ENCODE results near the gene SENP3.
A peak's percentile ranks its signal among the peaks of the same experiment; 100 is the strongest.
"Not testable (repeated sequence)": the region's sequence is repeated elsewhere in the genome, so short reads cannot be mapped to it uniquely, and the experiment has no call there.

SENP3 gene

DNA sequence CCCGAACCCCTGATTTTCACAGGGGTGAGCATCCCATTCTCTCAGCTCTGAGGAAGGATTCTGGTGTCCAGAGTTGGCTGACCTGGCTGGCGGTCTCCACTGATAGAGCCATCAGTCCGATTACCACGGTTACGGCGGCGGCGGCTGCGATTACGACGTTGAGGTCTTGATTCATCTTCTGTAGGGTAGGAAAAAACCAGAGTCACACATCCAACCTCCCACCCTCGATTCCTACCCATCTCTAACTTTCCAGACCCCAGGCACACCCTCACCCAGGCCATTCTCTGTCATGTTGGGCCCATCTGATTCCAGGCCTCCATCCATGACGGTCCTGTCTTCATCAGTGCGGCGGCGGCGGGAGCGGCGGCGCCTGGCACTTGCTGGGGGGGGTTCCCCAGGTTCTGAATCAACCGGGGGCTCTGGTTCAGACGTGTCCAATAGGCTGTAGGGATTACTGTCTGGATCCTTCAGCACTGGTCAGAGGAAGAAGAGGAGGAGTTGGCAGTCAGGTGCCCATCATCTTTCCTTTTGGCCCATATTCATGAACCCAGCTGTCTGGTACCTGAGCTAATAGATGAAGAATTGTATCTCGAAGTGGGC is 30.8 kb downstream of the SENP3 start:
- DNase-seq (ENCODE audit: low read depth, low spot score) = no peak

DNA sequence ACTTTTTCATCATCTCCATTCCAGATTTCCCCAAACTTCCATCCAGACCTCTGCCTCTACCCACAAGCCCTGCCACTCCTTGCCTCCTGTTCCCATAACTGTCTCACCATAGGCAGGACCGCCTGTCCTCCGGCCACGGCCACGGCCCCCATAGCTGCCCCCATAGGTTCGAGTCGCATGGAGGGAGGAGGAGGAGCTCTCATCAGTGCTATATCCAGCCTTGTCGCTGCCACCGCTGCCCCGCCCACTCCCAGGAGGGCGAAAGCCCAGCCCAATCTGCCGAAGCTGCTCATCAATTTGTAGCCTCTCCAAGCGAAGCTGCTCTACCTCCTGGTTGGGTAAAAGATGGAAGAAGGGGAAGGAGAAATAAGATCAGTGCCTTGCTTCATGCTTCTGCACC is 31.6 kb downstream of the SENP3 start:
- DNase-seq (ENCODE audit: low read depth, low spot score) = no peak

DNA sequence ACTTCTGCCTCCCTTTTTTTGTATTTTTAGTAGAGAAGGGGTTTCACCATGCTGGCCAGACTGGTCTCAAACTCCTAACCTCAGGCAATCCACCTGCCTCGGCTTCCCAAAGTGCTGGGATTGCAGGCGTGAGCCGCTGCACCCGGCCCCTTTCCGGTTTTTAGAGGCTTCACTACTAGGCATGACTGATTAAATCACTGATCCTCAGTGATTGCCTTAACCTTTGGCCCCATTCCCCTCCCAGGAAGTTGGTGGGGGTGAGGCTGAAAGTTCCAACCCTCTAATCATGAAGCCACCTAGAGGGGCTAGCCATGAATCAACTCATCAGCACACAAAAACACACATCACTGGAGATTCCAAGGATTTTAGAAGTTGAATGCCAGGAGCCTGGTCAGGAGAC is 35.8 kb downstream of the SENP3 start:
- not testable (repeated sequence) for DNase-seq (ENCODE audit: low read depth, low spot score)

DNA sequence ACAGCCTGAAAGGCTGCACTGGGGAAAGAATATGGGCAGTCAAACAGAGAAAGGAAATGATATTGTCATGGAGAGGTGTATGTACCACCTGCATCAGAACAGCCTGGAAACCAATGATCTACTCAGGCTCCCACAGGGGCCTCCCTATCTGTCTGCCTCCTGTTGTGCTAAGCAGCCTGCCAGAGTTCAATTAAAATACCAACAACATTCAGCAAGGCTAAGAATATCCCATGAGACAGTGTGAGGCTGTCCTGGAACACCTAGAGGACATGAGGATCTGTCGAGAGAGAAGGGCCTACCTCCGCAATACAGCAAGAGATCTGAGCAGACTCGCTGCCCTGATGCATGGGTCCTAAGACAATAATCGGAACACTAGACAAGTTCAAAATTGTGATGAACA is 44.6 kb downstream of the SENP3 start:
- DNase-seq (ENCODE audit: low read depth, low spot score) = no peak

DNA sequence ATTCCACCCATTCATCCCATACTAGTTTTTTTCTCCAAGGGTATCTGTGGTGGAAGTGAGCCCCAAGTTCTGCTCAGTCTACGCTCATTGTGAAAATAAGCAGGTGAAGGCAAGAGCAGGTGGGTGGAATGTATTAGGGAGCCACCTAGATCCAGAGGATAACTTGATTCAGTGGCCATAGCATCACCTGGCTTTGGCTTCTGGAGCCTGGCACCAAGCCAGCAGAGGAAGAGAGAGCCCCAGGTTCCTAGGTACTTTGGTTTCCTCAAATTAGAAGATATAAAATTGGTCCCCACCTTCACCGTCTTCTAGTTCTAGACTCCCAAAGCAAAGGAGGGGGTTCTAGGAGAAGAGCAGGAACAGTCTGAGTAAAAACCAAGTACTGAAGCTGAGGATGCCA is 48.9 kb downstream of the SENP3 start:
- DNase-seq (ENCODE audit: low read depth, low spot score) = no peak

DNA sequence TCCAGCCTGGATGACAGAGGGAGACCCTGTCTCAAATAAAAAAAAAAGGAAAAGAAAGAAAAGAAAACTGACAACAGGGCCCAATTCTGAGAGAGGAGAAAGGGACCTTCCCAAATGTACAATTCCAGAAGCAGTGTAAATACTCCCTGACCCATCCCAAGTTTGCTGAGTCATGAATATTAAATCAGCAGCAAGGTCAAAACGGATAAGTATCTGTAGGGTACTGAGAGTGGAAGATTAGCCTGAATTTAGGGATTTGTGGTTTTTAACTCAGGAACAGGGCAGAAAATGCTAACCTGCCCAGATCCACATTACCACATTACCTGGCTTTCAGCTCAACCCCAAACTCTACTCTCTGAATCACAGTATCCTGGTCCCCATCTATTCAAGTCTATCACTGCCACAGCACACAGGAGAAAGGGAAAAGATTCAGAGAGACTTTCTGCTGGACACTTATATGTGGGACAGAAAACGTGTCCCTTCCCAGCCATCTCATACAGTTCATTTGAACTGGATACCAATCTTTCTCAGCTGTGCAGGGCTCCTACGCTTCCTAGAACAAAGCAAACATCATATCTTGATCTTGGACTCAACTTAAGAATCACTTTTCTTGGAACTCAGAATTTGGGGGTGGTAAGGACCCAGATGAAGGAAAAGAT is 50.0 kb downstream of the SENP3 start:
- DNase-seq (ENCODE audit: low read depth, low spot score) = no peak

DNA sequence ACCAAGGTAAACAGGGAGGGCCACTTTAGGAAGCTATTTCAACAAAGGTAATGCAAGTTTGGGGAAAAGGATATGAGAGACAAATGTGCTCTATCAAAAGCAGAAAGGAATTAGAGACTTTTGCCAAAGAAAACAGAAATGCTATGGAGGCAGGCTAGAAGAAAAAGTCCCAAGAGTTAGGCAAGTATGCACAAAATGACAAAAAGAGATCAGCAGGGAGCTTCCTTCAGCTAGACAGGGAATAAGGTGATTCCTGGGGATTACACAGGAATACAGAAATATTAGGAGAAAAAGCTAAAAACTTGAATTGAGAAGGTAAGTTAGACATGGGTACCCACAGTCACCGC is 50.5 kb downstream of the SENP3 start:
- no peak for DNase-seq (ENCODE audit: low read depth, low spot score)

DNA sequence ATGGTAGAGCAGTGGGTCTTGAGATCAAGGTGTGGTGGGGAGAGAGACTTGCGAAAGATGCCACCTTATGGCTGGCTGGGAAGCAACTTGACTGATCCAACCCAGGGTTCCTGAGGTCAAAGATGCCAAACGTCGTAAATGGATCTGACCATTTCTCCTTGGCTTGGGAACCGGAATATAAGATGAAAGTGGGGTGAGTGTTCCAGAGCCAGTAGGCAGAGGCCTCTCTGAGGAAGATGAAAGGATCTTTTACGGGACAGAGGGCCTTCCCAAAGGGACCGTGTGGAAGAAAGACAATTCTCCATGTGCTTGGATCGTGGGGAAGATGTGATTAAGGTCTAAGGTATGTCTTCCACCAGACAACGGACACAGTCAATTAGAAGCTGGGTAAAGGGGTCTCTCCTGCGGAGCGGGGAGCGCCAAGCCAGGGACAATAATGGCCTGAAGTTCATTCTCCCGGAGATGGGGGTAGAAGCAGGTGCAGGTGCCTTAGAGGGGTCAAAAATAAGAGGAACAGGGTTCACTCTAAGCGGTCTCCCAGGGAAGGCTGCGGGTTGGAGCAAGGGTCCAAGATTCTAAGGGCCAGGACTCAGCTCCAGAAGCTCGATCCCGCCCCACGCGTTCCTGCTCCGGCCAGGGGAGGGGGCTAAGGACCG is 52.2 kb downstream of the SENP3 start:
- no peak for DNase-seq (ENCODE audit: low read depth, low spot score)

DNA sequence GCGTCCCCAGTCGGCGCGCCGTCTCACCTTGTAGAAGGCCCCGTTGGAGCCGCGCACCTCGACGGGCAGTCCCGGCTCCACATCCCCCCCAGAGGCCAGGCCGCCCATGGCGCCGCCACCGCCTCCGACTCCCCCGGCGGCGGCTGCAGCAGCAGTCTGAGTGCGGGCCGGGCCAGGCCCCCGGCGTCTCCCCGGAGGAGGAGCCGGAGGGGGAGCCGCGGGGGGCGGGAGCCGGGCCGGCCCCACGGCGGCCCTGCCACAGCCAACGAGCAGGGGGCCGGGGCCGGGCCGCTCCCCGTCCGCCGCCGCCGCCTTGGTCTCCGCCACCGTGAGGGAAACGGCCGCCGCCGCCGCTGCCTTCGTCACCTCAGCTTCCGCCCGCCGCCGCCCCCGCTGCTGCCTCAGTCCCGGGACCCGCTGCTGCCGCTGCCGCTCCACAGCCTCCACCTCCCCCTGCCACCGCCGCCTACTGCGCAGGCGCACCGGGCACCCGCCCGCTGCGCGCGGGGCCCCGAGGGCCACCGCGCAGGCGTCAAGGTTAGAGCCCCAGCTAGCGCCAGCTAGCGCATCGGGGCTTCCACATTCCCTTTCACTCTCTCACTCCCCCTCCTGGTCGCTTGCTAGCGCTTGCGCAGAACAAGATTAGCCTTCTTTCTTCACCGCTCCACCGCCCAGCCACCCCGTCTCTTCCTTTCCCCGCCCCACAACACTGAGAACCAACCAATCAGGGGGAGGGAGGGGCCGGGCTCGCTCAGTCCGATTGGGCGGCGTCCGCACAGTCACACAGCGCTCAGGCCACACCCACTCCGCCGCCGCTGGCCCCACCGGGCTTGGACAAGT is 52.9 kb downstream of the SENP3 start, which contains the start of gene FXR2:
FXR2 (minus strand) TSS at position 473 of the 840 bp plus-strand sequence; CDS start at position 108, 365 bp downstream.
- peak; percentile 100 for DNase-seq (ENCODE audit: low read depth, low spot score)

DNA sequence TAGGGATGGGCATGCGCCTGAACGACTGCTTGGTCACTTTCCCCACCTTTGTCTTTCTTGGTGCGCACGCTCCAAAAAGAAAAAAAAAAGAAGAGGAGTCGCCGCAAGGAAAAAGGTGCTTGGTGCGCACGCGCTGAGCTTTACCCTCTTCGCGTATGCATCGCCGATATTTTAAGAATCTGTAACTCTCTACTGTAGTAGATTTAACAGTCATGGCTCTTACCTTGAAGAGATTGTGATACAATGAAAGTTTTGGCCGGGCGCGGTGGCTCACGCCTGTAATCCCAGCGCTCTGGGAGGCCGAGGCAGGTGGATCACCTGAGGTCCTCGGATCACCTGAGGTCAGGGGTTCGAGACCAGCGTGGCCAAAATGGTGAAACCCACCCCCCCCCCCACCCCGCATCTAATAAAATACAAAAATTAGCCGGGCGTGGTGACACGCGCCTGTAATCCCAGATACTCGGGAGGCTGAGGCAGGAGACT is 53.6 kb downstream of the SENP3 start:
- no peak for DNase-seq (ENCODE audit: low read depth, low spot score)

DNA sequence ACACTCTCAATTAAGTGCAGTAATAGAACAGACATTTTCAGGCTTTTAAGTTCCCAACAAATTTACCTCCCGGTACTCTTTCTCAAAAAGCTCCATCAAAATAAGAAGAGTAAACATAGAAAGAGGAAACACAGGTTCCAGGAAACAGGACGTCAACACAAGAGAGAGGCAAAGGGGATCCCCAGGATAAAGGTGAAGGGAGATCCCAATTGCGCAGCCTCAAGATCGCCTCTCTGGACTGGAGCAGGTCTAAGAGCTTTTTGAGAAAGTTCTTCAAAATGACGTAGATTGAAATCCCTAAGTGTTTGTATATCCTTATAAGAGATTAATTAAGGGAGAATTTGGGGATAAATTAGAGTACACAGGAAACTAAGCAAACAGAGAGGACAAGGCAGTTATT is 56.9 kb downstream of the SENP3 start:
- DNase-seq (ENCODE audit: low read depth, low spot score) = no peak

DNA sequence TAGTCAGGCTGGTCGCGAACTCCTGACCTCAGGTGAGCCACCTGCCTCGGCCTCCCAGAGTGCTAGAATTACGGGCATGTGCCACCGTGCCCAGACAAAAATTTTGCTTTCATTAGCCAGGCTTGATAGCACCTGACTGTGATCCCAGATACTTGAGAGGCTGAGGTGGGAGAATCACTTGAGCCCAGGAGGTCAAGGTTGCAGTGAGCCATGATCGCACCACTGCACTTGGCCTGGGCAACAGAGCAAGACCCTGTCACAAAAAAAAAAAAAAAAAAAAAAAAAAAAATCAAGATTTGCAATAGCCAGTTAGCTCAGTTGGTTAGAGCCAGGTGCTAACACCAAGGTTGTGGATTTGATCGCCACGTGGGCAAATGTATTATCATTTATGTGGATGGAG is 59.1 kb downstream of the SENP3 start:
- no peak for DNase-seq (ENCODE audit: low read depth, low spot score)
